HEK293 (cell line): Measurements from ENCODE around the gene KRTAP10-6.

ENCODE experiments used
- CTCF ChIA-PET: fragments of 350-600 bp; formaldehyde crosslinking; extraction: SDS; loops from one replicate; lab custom pipeline; 2021; ENCODE audit warnings: antibody characterized with exemption; lab: Yijun Ruan, JAX
- POLR2A ChIA-PET: fragments of 300-600 bp; formaldehyde crosslinking; extraction: SDS; loops from one replicate; lab custom pipeline; 2020; ENCODE audit warnings: antibody characterized with exemption, inconsistent platforms; lab: Yijun Ruan, JAX
- H3K27ac ChIP-seq: fragments of 200-500 bp; sonication (Bioruptor generic); 2 replicates; pipeline ENCODE4 v1.5.1; 2014; ENCODE audit warnings: low read depth, low read length, control low read depth, inconsistent platforms; ENCODE audit errors: extremely low read depth
- H3K36me3 ChIP-seq, 2 experiments: fragments of 200-500 bp in 1 of 2; sonication (Bioruptor generic) in 1 of 2; 1 replicate in 1 of 2; 2 replicates in 1 of 2; pipeline ENCODE4 v1.5.1; 2014 to 2017; ENCODE audit warnings: inconsistent platforms in 2 of 2, low read length in 2 of 2; ENCODE audit not compliant: control insufficient read depth in 2 of 2, insufficient read depth in 1 of 2
- H3K4me1 ChIP-seq: fragments of 200-500 bp; sonication (Bioruptor generic); 2 replicates; pipeline ENCODE4 v1.5.1; 2014; ENCODE audit warnings: mild to moderate bottlenecking, low read length, inconsistent platforms; ENCODE audit not compliant: control insufficient read depth, insufficient read depth
- H3K4me3 ChIP-seq: 2 replicates; pipeline ENCODE4 v1.5.1; 2011; ENCODE audit warnings: low read depth, mild to moderate bottlenecking, control low read depth, low read length, moderate library complexity
- H3K9me3 ChIP-seq: fragments of 200-500 bp; sonication (Bioruptor generic); 2 replicates; pipeline ENCODE4 v1.5.1; 2014; ENCODE audit warnings: low read depth, low read length, inconsistent platforms; ENCODE audit not compliant: control insufficient read depth, insufficient read depth
- GLIS1 ChIP-seq: fragments of 450-650 bp; formaldehyde crosslinking; IDR thresholded peaks from 2 replicates; pipeline ENCODE4 v1.5.1; 2016; ENCODE audit warnings: missing biosample characterization, missing genetic modification characterization
- INSM2 ChIP-seq: fragments of 450-650 bp; formaldehyde crosslinking; IDR thresholded peaks from 2 replicates; pipeline ENCODE4 v1.5.1; 2016; ENCODE audit warnings: missing biosample characterization, missing genetic modification characterization
- SETDB1 ChIP-seq: IDR thresholded peaks from one replicate; pipeline ENCODE4 v1.6.1; 2017; ENCODE audit warnings: mild to moderate bottlenecking, low read length, moderate library complexity, mixed read lengths; ENCODE audit not compliant: insufficient read length
- SP7 ChIP-seq: fragments of 450-650 bp; formaldehyde crosslinking; IDR thresholded peaks from 2 replicates; pipeline ENCODE4 v1.5.1; 2016; ENCODE audit warnings: missing biosample characterization, missing genetic modification characterization
- WT1 ChIP-seq: fragments of 450-650 bp; formaldehyde crosslinking; IDR thresholded peaks from 2 replicates; pipeline ENCODE4 v1.5.1; 2016; ENCODE audit warnings: missing biosample characterization, missing genetic modification characterization
- ZBTB11 ChIP-seq: fragments of 450-650 bp; formaldehyde crosslinking; conservative IDR thresholded peaks from 2 replicates; pipeline ENCODE4 v1.5.1; 2016; ENCODE audit warnings: low read depth, missing biosample characterization, missing genetic modification characterization
- ZFP37 ChIP-seq: fragments of 450-650 bp; formaldehyde crosslinking; IDR thresholded peaks from 2 replicates; pipeline ENCODE4 v1.5.1; 2016; ENCODE audit warnings: missing biosample characterization, missing genetic modification characterization
- ZNF133 ChIP-seq: fragments of 450-650 bp; formaldehyde crosslinking; IDR thresholded peaks from 2 replicates; pipeline ENCODE4 v1.5.1; 2016; ENCODE audit warnings: missing biosample characterization, missing genetic modification characterization
- ZNF140 ChIP-seq: fragments of 450-650 bp; formaldehyde crosslinking; IDR thresholded peaks from 2 replicates; pipeline ENCODE4 v1.5.1; 2016; ENCODE audit warnings: missing biosample characterization, missing genetic modification characterization
- ZNF350 ChIP-seq: fragments of 450-650 bp; formaldehyde crosslinking; IDR thresholded peaks from 2 replicates; pipeline ENCODE4 v1.5.0; 2017; ENCODE audit warnings: missing biosample characterization, mild to moderate bottlenecking, missing genetic modification characterization
- ZNF404 ChIP-seq: fragments of 450-650 bp; formaldehyde crosslinking; IDR thresholded peaks from 2 replicates; pipeline ENCODE4 v1.5.1; 2017; ENCODE audit warnings: missing biosample characterization, missing genetic modification characterization
- ZNF449 ChIP-seq: fragments of 450-650 bp; formaldehyde crosslinking; IDR thresholded peaks from 2 replicates; pipeline ENCODE4 v1.5.1; 2017; ENCODE audit warnings: missing biosample characterization, mild to moderate bottlenecking, missing genetic modification characterization, moderate library complexity
- ZNF544 ChIP-seq: fragments of 450-650 bp; formaldehyde crosslinking; IDR thresholded peaks from 2 replicates; pipeline ENCODE4 v1.5.0; 2017; ENCODE audit warnings: missing biosample characterization, missing genetic modification characterization
- ZNF558 ChIP-seq: fragments of 450-650 bp; formaldehyde crosslinking; IDR thresholded peaks from 2 replicates; pipeline ENCODE4 v1.5.1; 2016; ENCODE audit warnings: missing biosample characterization, missing genetic modification characterization
- ZNF660 ChIP-seq: fragments of 450-650 bp; IDR thresholded peaks from 2 replicates; pipeline ENCODE4 v1.5.1; 2018; ENCODE audit warnings: missing biosample characterization, mild to moderate bottlenecking, missing genetic modification characterization
- ZNF707 ChIP-seq: fragments of 450-650 bp; formaldehyde crosslinking; IDR thresholded peaks from 2 replicates; pipeline ENCODE4 v1.5.1; 2016; ENCODE audit warnings: missing biosample characterization, missing genetic modification characterization
- ZNF791 ChIP-seq: fragments of 450-650 bp; formaldehyde crosslinking; IDR thresholded peaks from 2 replicates; pipeline ENCODE4 v1.5.1; 2016; ENCODE audit warnings: missing biosample characterization, missing genetic modification characterization
- ZSCAN4 ChIP-seq: fragments of 450-650 bp; formaldehyde crosslinking; IDR thresholded peaks from 2 replicates; pipeline ENCODE4 v1.5.1; 2017; ENCODE audit warnings: missing biosample characterization, missing genetic modification characterization

KRTAP10-6 gene

GRCh38 chr21:44585892-44586291, 6.4 kb downstream of the KRTAP10-6 start (continued):
- TF ChIP-seq ZFP37 (tag by site-specific recombination) (no peak), ZNF404 (tag by site-specific recombination) (no peak), ZNF350 (tag by site-specific recombination) (no peak), ZNF558 (no peak), ZNF707 (no peak)

GRCh38 chr21:44583800-44584147, 8.5 kb downstream of the KRTAP10-6 start:
- no peak overlapping the region for H3K27ac ChIP-seq
- no peaks in the 10 kb centered on the region for H3K36me3 ChIP-seq
- no peak for TF ChIP-seq INSM2
- TF ChIP-seq ZNF544 (tag by site-specific recombination) = no peak
- no peak for TF ChIP-seq ZNF140
- no peak for TF ChIP-seq ZNF449
- TF ChIP-seq ZNF660 (tag by site-specific recombination) = 0 out of 2 replicates have a peak, but pooled peaks have one; percentile 11
- TF ChIP-seq SETDB1 = no peak
- TF ChIP-seq SP7 = 0 out of 2 replicates have a peak, but pooled peaks have one; percentile 14
- TF ChIP-seq ZBTB11 = peak; percentile 94
- no peak for TF ChIP-seq ZNF133 (tag by site-specific recombination)
- no peaks in the 10 kb centered on the region for H3K4me1 ChIP-seq
- CTCF ChIA-PET = interaction anchor here (1.7 kb wide), 1 partner anchor 13 kb away, joined by 7 read pairs; no protein-coding TSS in a partner anchor
- no peak overlapping the region for H3K4me3 ChIP-seq
- H3K9me3 ChIP-seq = peaks cover 2% of the 10 kb centered on the region; the same call in 1 of the 2 replicates
- POLR2A ChIA-PET = no interaction called here

GRCh38 chr21:44583089-44583799, 9.1 kb downstream of the KRTAP10-6 start:
- Histone ChIP-seq H3K36me3 (no peaks in the 10 kb centered on the region), H3K27ac (no peak overlapping the region), H3K4me1 (no peaks in the 10 kb centered on the region)
- peak; percentile 74 for TF ChIP-seq GLIS1 (tag by site-specific recombination)
- TF ChIP-seq ZSCAN4 (tag by site-specific recombination) = 0 out of 2 replicates have a peak, but pooled peaks have one; percentile 18
- TF ChIP-seq WT1 (tag by site-specific recombination) = peak; percentile 48
- TF ChIP-seq ZNF791 = no peak
- peak; percentile 91 for TF ChIP-seq SP7
- TF ChIP-seq, all 188 proteins: peak for 4
- POLR2A ChIA-PET = no interaction called here
- H3K4me3 ChIP-seq = no peak overlapping the region
- peaks cover 2% of the 10 kb centered on the region; the same call in 1 of the 2 replicates for H3K9me3 ChIP-seq
- CTCF ChIA-PET = interaction anchor here (1.7 kb wide), 1 partner anchor 13 kb away, joined by 7 read pairs; no protein-coding TSS in a partner anchor
